Raji (cell line): ENCODE data around the gene FIGNL2.

Source experiments
- POLR2A ChIP-seq: IDR thresholded peaks from 2 replicates; pipeline ENCODE4 v1.6.1; 2011; ENCODE audit warnings: low read depth, low read length, control low read depth; ENCODE audit not compliant: insufficient read depth

Gene FIGNL2

GRCh38 chr12:51819736-51820525, 28.6 kb downstream of the FIGNL2 start:
- TF ChIP-seq POLR2A, result no peak

GRCh38 chr12:51818566-51819300, 29.8 kb downstream of the FIGNL2 start:
- no peak for TF ChIP-seq POLR2A

DNA sequence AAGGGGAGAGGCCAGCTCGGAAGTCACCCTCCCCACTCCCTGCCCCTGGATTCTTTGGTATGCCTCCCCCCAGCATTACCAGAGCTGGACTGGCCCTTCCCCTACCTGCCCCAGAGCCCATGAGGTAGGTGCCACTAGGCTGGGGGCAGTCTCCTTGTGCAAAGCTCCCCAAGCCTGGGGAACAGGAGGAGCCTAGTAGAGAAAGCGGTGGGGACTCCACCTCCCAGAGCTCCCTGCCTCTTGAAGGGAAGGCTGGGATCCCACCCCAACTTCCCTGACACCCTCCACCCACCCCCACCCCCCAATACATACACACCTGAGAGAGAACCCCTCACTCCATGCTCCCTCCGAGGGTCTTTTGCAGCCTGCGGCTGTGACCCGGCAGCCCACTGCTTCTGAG, 30.4 kb downstream of the FIGNL2 start:
- no peak for TF ChIP-seq POLR2A

GRCh38 chr12:51817027-51817953, 31.2 kb downstream of the FIGNL2 start:
- no peak for TF ChIP-seq POLR2A

- TF ChIP-seq POLR2A, result no peak
Observed at GRCh38 chr12:51815571-51815970, 32.9 kb downstream of the FIGNL2 start.

DNA sequence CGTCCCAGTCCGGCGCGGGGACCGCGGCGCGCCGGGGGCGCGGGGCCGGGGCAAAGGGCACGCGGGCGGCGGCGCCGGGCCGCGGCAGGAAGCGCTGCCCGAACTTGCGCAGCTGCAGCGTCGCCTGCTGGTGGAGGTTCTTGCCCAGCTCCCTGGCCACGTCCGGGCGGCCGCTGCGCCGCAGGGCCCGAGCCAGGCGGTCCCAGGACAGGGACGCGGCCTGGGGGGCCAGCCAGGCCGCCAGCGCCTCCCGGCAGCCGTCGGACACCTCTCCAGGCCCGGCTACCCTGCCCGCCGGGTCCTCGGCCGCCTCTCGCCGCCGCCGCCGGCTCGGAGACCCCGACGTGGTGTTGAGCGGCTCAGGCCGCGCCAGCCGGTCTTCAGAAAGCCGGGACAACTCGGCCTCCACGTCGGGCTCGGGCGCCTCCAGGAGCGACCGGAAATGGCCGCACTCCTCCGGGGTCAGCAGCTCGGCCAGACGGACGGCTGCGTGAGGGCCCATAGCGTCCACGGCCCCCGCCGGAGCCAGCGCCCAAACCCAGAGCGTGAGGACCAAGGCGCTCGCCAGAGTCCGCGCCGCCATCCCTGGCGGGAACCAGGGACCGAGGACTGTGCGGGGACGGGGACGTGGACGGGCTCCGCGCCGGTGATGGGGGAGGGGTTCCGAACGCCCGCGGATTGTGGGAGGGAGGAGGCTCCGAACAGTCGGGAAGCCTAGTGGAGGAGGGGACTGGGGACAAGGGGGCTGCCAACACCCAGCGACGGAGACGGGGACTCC, 34.0 kb downstream of the FIGNL2 start:
- TF ChIP-seq POLR2A, result no peak

GRCh38 chr12:51813931-51814310, 34.6 kb downstream of the FIGNL2 start:
- no peak for TF ChIP-seq POLR2A

GRCh38 chr12:51812871-51813270, 35.6 kb downstream of the FIGNL2 start:
- no peak for TF ChIP-seq POLR2A

DNA sequence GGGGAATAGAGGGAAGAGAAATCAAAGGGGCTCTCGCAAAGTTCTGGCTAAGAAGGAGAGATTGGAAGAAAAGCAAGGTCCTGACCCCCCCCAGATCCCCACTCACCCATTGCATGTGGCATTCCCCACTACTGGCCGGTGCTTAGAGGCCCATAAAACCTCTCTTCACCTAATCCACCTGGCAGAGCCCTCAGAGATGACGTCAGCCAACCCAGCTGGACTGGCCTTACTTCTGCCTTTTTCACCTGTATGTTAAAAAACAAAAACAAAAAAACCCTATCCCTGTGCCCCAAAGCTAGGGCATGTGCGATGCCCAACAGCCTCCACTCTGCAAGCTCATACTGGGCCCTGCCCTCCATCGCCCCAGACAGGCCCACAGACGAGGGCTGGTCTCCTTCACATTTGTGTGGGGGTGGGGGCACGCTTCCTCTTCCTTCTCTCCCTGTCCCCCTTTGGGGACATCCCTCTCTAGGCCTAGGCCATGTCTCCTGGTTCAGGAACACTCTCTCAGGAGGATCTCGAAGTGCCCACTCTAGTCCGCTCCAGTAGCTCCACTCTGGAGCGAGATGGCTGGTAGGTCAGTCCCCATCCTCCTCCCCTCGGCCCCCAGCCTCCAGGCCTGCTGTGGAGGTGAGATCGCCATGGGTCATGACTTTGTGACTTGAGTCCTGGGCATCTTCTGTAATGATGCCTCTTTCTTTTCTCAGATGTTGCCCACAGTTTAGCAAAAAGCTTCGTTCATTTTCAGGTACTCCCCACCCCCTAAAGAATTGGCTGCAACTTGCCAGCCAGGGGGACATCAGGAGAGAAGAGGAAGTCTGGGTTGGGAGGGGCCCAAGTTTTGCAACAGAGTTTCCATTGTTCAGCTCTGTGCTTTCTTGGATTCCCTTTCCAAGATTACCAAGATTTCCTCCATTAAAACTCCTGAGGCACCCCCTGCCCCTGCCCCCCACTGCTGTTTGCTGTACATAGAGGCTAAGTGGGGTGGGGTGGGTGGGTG, 37.0 kb downstream of the FIGNL2 start:
- no peak for TF ChIP-seq POLR2A

GRCh38 chr12:51809193-51809592, 39.3 kb downstream of the FIGNL2 start:
- TF ChIP-seq POLR2A, result no peak

DNA sequence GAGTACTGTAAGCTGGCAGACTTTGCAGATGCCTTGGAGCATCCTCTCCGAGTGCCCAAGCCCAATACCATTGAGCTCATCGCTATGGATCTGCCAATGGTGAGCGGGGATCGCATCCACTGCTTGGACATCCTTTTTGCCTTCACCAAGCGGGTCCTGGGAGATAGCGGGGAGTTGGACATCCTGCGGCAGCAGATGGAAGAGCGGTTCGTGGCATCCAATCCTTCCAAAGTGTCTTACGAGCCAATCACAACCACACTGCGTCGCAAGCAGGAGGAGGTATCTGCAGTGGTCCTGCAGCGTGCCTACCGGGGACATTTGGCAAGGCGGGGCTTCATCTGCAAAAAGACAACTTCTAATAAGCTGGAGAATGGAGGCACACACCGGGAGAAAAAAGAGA, 41.6 kb downstream of the FIGNL2 start:
- no peak for TF ChIP-seq POLR2A

DNA sequence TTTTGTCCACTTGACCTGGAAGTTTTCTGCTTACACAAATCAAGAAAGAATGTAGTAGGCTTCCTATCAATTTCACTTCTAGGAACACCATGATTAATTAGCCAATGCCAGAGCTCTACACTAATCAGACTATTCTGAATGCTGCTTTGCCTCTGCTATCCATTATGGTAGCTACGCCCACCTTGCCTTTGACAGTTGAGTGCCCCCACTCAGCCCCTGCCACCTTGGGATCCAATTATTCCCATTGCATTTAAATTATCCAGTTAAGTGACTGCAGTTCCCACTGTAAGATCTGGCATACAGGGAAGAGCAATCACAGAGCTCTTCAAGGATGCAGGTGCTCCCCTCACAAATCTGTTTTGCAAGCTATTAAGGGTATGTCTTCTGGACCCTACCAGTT, 47.5 kb downstream of the FIGNL2 start:
- no peak for TF ChIP-seq POLR2A

DNA sequence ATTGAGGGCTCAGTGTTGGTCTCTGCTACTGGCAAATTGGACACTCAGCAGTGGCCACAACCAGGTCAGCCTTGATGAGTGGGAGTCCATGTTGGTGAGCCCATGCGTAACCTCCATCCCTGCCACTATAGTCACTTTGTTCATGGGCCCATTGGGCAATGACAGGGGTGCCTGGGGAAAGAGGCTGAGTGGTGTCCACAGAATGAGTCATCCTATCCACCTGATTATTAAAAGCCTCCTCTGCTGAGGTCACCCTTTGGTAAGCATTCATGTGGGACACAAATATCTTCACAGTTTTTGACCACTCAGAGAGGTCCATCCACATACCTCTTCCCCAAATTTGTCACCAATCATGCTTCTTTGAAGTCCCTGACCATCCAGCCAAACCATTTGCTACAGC, 50.0 kb downstream of the FIGNL2 start:
- no peak for TF ChIP-seq POLR2A
